NCI-H128 (cell line): Measurements from ENCODE around the gene TOLLIP.

Experiments
- DNase-seq: peaks from one replicate; lab custom pipeline; 2025; ENCODE audit not compliant: unreplicated experiment; lab: John Stamatoyannopoulos, UW

TOLLIP gene

DNA sequence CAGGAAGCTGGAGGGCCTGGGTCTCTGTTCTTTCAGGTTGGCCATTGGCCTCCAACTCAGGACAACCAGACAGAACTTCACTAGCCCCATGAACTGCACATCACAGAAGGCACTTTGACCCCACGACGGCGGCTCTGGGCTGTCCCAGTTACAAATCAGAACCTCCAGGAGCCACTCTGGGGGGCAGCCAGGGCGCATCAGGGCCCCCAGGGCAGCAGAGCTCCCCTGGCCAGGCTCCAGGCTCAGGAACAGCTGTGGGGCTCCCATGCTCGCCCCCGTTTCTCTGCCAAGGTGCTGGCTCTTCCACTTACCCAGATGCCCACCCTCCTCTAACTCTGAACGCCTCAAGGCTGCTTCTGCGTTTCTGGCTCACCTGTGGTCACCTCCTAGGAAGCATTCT lies 25.5 kb downstream of the TOLLIP start:
- no peak for DNase-seq

DNA sequence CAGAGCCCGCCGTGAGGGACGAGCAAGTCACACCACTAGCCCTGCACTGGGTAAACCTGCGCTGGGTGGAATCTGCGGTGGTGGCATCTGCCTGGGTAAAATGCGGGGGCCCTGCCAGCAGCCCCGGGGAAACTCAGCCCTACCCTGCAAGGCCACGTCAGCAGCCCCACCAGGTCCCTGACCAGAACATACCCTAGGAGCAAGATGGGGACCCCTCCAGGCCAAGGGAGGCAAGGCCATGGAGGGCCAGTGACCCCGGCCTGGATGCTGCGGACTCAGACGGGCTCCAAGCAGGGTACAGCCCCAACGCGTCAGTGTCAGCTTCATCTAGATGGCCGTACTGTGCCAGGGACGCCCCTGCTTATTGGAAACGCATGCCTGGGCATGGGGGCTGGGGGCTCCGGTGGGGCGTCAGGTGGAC lies 26.3 kb downstream of the TOLLIP start:
- DNase-seq: no peak

DNA sequence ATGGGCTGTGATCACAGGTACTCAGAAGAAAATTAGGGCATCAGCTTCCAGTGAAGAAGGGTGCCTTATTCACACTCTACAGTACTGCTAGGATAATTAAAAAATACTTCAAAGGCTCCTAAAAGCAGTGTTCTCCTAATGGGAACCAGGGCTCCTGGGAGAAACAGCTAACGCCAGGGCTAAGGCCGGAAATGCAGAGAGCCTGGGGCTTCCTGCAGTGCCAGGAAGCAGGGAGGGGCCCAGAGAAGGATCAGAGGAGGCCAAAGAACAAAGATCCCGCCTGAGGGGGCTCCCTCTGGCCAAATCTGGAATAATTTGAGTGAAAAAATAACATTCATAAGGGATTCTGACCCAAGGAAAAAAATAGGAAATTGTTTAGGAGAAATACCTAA lies 27.5 kb downstream of the TOLLIP start:
- no peak for DNase-seq

DNA sequence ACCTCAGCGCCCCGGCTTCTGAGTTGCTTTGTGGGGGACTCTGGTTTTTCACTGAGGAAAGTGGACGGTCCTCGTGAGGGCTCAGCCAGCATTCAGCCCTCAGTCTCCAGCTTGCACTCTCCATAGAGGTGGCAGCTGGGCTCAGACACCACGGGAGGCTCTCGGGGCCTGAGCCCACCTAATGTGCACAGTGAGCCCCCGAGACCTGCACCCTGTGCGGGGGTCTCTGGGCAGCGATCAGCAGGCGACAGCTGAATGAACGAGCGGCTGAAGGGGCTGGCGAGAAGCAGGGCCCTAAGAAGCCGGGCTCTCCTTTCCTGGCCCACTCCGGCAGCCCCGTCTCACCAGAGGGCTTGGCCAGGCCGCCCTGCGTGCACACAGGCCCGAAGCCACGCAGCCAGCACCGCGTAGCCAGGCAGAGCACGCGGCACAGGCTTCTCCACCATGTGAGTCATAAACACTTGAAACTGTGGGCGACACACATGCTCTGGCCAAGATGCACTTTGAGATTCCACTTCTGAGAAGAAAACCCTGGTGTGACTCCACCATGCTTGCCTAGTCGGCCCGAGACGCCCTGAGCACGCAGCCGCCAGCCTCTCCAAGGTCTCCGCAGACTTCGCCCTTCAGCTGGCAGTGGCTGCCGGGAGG lies 28.0 kb downstream of the TOLLIP start:
- DNase-seq: no peak

DNA sequence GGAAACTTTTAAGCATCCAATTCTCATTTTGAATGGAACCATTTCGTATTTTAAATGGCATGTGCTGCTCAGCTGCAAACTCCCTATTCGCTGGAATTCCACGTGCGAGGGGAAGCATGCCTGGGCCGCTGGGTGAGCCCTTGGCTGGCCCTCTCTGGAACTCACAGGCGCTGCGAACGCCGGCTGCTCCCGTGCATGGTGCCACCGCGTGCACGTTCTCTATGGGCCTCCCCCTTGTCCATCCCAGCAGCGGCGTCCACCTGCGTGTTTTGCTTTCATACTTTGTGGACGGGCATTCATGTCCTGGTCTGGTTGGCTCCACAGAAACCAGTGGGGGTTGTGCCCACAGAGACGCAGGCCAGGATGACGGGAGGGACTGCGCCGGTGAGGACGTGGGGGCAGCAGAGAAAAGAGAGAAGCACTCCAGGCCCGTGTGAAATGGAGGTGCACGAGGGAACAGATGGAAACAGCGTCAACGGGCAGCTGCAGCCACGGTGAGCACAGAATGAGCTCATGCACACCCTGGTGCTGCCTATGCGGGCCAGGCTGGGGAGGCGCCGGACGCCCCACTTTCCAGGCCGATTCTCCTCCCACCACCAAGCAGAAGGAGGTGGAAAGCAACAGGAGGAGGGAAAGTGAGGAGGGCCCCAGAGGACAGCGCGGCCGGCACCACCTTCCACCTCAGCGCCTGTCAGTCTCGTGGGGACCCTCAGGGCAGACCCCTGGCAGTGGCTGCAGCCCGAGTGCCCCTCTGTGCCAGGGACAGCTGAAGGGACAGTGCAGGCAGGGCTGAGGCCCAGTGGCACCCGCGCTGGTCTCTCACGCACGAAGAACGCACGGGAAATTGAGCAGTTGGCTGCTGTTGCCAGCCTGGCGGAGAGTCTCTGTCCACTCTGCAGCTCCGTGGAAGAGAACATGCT lies 29.1 kb downstream of the TOLLIP start:
- no peak for DNase-seq

DNA sequence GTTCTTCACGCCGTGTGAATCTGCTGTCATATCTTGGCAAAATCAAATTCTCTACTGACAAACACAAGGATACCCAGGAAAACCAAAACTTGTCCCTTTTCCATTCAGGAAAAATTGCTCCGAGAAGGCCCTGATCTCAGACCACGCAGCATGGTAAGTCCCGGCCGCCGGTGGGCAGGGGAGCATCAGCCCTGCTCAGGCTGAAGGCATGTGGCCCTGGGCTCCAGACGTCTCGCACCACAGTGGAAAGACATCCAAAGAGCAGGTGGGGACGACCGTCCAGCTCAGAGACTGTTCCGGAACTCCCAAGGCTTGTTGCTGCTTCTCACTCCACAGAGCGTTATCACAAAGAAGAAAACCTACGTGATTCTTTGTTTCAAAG lies 29.8 kb downstream of the TOLLIP start:
- DNase-seq: no peak

DNA sequence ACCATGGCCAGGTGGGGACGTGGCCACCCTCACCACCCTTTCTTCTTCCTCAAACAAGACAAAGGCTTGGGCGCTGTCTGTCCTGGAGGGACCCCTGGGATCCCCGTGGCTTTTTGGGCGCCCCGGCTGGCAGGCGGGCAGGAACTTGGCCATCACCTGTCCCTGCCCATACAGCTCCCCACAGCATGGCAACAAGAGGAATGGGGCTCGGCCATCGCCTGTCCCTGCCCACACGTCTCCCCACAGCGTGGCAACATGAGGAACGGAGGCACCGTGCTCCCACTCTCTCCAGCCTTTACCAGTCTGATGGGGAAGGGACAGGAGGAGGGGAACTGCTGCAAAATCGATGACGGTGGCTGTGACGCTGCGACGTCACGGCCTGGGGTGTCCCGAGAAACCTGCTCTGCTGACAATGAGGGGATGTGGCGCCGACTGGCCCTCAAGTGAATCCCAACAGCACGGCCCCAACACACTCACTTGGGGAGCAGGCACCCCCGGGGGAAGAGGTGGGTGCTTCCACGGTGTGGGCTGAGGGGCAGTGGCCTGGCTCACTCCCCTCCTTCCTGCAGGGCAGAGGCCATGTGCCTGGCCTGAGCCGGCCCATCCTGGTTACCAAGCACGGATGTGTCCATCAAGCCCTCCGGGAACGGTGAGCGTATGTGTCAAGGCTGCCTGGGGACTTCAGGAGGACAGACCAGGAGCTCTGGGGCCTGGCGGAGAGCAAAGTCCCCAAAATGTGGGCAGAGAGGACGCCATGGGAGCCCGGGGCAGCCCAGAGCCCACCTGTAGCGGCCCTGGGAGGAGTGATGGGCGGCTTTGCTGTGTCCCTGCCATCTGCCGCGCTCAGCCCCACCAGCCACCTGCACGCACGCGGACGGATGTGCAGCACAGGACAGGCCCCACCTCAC lies 30.4 kb downstream of the TOLLIP start:
- no peak for DNase-seq

DNA sequence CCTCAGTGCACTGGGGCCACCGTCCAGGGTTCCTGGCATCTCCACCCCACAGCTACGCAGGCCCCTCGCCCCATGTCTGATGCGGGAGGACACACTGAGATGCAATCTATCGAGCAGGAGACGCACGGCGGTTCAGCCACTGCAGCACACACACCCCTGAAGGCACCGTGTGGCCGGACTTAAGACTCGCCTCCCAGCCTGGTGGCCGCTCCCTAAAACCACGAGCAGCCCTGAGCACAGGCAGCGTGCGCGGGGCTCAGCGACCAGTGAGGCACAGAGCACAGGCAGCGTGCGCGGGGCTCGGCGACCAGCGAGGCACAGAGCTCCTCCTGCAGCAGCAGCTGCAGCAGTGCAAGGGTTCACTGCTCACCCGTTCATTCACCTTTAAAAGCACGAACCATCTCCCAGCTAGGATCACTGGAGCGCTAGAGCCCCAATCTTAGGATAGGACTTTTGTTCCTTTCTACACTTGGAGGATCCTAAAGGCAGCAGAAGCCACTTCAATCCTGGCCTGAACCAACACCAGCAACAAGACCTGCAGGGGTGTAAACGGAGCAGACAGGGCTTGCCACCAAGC lies 31.4 kb downstream of the TOLLIP start:
- no peak for DNase-seq

DNA sequence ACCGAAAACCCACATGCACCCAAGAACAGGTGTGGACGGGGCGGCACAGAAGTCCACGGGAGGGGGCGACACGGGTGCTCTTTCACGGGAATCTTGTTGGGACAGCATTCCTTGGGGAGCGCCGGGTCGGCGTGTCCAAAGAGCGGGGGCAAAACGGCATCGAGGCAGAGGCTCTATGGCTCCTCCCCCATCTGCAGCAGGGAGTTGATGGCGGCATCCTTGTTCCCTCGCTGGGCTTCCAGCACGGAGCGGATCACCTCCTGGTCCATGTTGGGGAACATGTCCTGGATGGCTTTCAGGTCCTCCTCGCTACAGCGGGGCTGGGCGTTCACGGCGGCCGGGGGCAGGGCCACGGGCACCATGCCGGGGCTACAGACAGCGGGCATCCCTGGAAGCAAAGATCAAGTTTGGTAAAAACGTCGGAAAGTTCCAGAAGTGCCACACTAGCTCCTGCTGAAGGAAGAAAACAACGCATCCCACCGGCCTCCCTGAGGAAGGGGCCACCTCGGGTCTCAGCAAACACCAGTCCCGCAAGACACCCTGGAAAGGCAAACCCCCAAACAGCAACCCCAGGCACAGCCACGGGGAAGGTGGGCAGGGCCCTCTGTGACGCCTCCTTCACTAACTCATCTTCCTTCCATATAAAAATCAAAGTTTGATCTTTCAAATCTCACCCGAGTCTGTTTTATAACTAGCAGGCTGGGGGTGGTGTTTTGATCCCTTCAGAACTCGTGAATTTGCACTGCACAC lies 32.4 kb downstream of the TOLLIP start:
- DNase-seq: no peak

DNA sequence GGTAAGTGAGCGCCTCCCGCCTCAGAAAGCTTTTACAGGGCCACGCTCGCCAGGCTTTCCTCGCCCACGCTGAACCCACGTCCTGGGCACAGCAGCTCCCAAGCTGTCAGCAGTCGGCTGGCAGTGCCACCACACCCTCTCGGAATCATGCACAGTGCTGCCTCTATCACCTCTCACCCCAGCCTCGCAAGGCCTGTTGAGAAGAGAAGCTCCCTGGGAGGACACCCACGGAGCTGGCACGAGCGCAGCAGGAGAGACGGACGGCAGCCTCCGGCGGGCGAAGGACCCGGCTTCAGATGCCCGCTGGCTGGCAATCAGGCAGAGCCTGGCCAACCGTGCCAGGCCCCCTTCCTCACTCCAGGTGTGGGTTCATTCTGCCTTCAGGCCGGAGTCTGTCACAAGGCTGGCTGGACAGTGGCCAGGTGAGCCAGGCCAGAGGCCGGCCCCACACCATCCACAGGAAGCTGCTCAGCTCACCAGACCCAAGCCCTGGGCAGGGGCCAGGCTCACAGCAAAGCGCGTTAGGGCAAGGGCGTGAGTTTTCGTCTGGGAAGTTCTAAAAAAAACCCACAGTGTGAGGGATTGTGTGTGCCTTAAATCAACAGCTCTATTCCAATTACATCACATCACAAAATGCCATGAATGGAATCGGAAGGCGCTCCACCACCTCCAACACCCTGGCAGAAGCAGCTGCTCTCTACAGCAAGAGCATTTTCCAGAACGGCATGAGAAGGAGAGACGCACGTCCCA lies 33.2 kb downstream of the TOLLIP start:
- DNase-seq: no peak

DNA sequence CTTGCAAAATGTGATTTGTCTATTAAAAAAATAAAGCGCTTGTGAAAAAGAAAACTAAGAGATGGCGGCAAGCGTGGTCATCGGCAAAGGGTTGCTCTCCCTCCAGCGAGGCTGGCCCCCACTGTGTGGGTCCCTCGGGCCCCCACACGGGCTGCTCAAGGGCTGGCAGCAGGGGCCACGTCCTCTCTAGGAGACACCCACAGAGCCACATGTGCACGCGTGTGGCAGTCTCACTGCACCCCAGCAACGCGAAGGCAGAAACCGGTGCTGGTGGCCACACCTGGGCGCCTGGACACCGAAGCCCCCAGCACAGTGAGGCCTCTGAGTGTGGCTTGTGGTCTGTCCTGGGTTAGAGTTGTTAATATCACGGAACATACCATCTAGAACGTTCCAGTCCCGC lies 34.4 kb downstream of the TOLLIP start:
- DNase-seq: no peak

DNA sequence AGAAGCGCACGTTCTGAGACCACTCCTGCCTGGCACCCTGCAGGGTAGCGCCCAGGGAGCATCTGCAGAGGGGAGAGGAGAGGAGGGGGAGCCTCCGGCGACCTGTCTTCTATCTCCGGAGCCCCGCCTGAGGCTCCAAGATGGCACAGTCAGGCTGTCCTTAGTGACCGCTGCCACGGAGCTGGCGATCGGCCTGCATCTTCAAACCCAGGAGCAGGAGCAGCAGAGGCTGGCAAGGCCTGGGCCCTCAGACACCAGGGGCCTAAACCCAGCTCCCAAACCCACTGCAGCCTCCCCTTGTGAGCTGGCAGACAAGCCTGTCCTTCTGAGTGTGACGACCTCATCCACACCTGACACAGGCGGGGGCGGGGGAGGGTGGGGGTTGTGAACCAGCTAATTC lies 34.9 kb downstream of the TOLLIP start:
- DNase-seq: no peak

DNA sequence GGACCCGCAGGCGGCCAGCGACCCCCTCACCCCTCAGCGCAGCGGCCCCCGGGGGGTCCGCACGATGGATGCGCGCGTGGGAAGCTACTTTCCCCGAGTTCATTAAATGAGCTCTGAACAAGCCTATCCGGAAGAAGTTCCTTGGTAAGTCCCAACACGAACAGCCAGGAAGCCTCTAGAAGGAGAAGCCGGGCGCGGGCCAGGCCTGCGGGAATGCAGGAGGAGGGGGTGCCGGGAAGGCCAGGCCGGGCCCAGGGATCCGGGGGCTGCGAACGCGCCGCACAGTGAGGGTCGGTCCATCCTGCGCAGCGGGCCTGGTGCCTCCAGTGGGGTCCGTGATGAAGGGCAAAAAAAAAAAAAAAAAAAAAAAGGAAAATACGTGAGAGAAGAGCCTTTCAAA lies 36.9 kb downstream of the TOLLIP start:
- no peak for DNase-seq

DNA sequence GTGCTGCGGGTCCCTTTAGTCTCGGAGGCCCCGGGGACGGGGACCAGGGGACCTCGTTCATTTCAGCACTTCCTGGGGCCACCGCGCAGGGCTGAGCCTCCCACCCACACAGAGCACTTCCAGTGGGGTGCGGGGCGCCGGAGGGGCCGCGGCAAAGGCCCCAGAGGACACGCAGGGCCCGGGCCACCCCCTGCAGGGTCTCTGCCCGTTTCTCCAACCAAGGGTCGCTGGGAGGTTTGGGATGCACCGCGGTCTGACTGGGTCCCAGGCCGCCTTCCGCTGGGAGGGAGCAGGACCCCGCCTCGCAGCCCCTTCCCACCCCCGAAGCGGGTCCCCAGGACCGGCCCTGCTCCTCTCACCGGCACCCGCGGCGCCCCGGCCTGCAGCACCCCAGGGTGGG lies 37.5 kb downstream of the TOLLIP start:
- no peak for DNase-seq

DNA sequence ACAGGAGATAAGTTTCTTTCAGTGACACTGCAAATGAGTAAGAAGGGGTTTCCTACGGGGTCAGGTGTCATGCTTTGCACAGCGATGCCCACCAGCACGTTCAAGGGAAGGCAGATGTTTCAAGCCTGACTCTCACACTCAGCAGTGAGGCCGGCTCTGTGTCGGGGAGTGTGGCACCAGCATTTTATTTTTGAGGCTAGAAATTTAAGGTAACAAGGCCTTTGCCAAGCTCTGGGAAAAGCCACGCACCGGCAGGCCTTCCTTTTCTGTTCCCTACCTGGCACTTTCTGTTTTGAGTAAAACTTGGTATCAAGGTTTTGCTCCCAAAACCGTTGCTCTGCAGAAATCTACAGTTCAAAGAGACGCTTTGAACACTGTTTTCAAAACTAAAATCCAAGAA lies 38.0 kb downstream of the TOLLIP start:
- DNase-seq: no peak

DNA sequence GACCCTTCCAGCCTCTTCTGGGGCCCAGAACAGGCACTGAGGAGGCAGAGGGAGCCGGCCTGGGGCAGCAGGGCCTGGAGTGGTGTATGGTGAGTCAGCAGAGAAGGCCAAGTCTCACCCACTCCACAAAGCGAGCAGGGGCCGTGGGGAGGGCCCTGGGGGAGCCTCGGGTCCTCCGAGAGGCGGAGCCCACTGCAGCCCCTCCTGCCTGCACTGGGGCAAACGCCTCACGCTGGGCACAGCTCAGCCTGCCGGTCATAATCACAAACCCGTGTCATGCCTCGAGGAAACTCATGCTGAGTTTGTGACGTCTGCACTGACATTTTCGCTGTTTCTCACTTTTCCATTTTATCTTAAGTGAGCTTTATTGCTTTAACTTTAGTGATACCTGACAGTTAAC lies 38.4 kb downstream of the TOLLIP start:
- no peak for DNase-seq

DNA sequence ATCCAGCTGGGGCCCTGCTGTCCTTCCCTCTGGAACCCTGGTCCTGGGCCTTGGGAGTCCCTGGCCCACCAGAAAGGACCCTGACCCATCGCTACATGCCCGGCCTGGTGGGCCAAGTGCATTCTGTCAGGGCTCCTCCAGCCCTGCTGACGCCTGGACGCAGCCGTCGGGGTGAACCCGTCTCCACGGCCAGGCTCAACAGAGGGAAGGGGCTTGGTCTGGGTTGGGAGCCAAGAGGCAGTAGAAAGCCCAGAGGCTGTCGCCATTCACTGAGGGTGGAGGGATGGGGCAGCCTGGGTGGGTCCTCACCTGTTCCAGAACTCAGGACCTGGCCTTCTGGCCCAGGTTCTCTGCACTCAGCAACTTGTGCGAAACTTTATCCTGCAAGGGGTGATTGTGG lies 39.0 kb downstream of the TOLLIP start:
- DNase-seq: no peak

DNA sequence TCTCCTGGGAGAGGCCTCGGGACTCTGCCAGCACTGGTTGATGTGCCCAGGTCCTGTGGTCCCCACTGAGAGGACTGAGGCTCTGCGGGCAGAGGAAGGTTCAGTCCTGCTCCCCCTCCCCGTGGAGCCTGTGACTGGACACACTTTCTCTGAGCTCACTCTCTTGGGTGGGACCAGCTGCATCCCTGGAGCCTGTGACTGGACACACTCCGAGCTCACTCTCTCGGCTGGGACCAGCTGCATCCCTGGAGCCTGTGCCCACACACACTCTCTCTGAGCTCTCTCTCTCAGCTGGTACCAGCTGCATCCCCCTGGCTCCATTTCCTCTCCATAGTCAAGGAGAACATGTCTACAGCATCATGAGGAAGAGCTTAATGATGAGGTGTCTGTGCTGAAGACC lies 39.5 kb downstream of the TOLLIP start:
- DNase-seq: no peak

DNA sequence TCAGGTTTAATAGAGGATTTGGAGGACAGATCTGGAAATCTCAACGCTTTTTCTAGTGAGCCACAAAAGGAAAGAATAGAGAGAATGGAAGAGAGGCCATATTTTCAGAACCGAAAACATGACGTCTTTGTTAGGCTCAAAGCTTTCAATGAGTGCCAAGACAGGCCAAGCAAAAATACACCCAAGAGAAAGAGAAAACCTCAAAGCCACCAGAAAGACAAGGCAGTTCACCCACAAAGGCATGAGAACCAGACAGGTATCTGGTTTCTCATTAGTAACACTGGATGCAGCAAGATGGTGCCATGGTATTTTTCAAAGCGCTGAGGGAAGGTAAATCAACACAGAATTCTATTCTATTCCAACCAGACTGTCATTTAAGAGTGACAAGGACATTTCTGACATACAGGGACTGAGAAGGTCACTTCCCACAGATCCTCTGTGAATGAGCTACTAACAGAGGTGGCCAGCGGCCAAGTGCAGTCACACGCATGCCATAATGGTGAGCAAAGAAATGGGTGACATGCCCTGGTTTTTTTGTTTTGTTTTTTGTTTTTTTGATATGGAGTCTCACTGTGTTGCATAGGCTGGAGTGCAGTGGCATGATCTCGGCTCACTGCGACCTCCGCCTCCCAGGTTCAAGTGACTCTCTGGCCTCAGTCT lies 41.9 kb downstream of the TOLLIP start:
- DNase-seq: no peak
